Vagina (tissue), 2 donors: ENCODE data around the gene VWA1. TPM values are rescaled to one million over a fixed set of nuclear protein-coding genes. Genes with fewer than 3 reads are reported as not detected.
A peak's percentile ranks its signal among the peaks of the same experiment; 100 is the strongest.

Source experiments
- DNase-seq, 2 donors: peaks; one replicate each; pipeline ENCODE4 v3.0.0-alpha.2; 2017; ENCODE audit errors: extremely low spot score in 2 of 2
- H3K27ac ChIP-seq: fragments of 200-600 bp; sonication (generic); one replicate; pipeline ENCODE4 v1.5.1; 2019
- H3K27me3 ChIP-seq: fragments of 200-600 bp; sonication (generic); one replicate; pipeline ENCODE4 v1.5.1; 2019
- H3K36me3 ChIP-seq, 2 donors: fragments of 200-600 bp; sonication (generic); one replicate each; pipeline ENCODE4 v1.5.1; 2017 to 2019
- H3K4me1 ChIP-seq: fragments of 200-600 bp; sonication (generic); one replicate; pipeline ENCODE4 v1.5.1; 2019
- H3K4me3 ChIP-seq, 2 donors: fragments of 200-600 bp; sonication (generic); 1 replicate in 1 of 2; 2 replicates in 1 of 2; pipeline ENCODE4 v1.5.1; 2016 to 2019
- H3K9me3 ChIP-seq: fragments of 200-600 bp; sonication (generic); one replicate; pipeline ENCODE4 v1.5.1; 2019
- CTCF ChIP-seq, 3 experiments: fragments of 450-650 bp in 2 of 3; fragments of 200-600 bp in 1 of 3; sonication (generic) in 1 of 3; IDR thresholded peaks; one replicate each; pipeline ENCODE4 v1.5.1; 2017 to 2019; ENCODE audit warnings: antibody characterized with exemption in 3 of 3, mild to moderate bottlenecking in 2 of 3, moderate library complexity in 2 of 3
- POLR2A ChIP-seq, 2 donors: fragments of 450-650 bp; IDR thresholded peaks; one replicate each; pipeline ENCODE4 v1.6.1; 2017; ENCODE audit warnings: antibody characterized with exemption in 2 of 2, mild to moderate bottlenecking in 2 of 2, moderate library complexity in 2 of 2
- POLR2AphosphoS5 ChIP-seq, 2 donors: sonication (generic); formaldehyde crosslinking; IDR thresholded peaks; one replicate each; pipeline ENCODE4 v1.9.0; 2017; ENCODE audit warnings: antibody characterized with exemption in 2 of 2, mild to moderate bottlenecking in 2 of 2, low read depth in 1 of 2; ENCODE audit not compliant: insufficient read depth in 1 of 2
- intact Hi-C: fragments of 100-400 bp; cut with DNase I; formaldehyde crosslinking; loops from one replicate; pipeline ENCODE4 v1.15.1; 2023
- total RNA-seq: library from RNA; depleted of rRNA; stranded (reverse); fragments of >200 nt; gene quantifications from one replicate; pipeline ENCODE4 v1.2.3, GENCODE V29; 2016

The VWA1 gene
- total RNA-seq, 1 donor from 2014 or later: 35.8 TPM

- Histone ChIP-seq H3K27ac (no peak overlapping the region), H3K4me1 (peaks cover 53% of the 10 kb centered on the region), H3K27me3 (no peaks in the 10 kb centered on the region), H3K4me3 (no peak overlapping the region), H3K9me3 (no peaks in the 10 kb centered on the region), H3K36me3 (no peaks in the 10 kb centered on the region)
- no peak for TF ChIP-seq POLR2AphosphoS5 (IDR thresholded peaks at IDR 0.05; ENCODE audit: insufficient read depth in 1 of 2, low read depth in 1 of 2)
- TF ChIP-seq CTCF (IDR thresholded peaks at IDR 0.05): no peak
- TF ChIP-seq POLR2A (IDR thresholded peaks at IDR 0.05): no peak
- no peak for DNase-seq
- intact Hi-C loops: no loop called here
These were observed 3.3 kb downstream of the VWA1 start for GRCh38 chr1:1438531-1439381.

GRCh38 chr1:1439546-1440261, 4.2 kb downstream of the VWA1 start:
- TF ChIP-seq POLR2AphosphoS5 (IDR thresholded peaks at IDR 0.05; ENCODE audit: insufficient read depth in 1 of 2, low read depth in 1 of 2) (no peak), POLR2A (IDR thresholded peaks at IDR 0.05) (no peak), CTCF (IDR thresholded peaks at IDR 0.05) (no peak)
- DNase-seq: no peak
- no peaks in the 10 kb centered on the region for H3K9me3 ChIP-seq
- H3K27ac ChIP-seq: no peak overlapping the region
- no peaks in the 10 kb centered on the region for H3K36me3 ChIP-seq
- H3K4me3 ChIP-seq: no peak overlapping the region
- H3K4me1 ChIP-seq: peaks cover 43% of the 10 kb centered on the region
- intact Hi-C loops: no loop called here
- H3K27me3 ChIP-seq: no peaks in the 10 kb centered on the region

- Histone ChIP-seq H3K4me1 (peaks cover 37% of the 10 kb centered on the region), H3K9me3 (no peaks in the 10 kb centered on the region), H3K27me3 (no peaks in the 10 kb centered on the region), H3K27ac (no peak overlapping the region), H3K4me3 (no peak overlapping the region), H3K36me3 (no peaks in the 10 kb centered on the region)
- TF ChIP-seq CTCF (IDR thresholded peaks at IDR 0.05): no peak
- no peak for TF ChIP-seq POLR2A (IDR thresholded peaks at IDR 0.05)
- TF ChIP-seq POLR2AphosphoS5 (IDR thresholded peaks at IDR 0.05; ENCODE audit: insufficient read depth in 1 of 2, low read depth in 1 of 2): no peak
- intact Hi-C loops: no loop called here
- no peak for DNase-seq
These were observed 4.9 kb downstream of the VWA1 start for GRCh38 chr1:1440262-1441001.

- no peak for TF ChIP-seq POLR2A (IDR thresholded peaks at IDR 0.05)
- TF ChIP-seq CTCF (IDR thresholded peaks at IDR 0.05): peak; percentile 74 to 80 (median 80)
- Histone ChIP-seq H3K4me3 (no peak overlapping the region), H3K27ac (no peak overlapping the region), H3K4me1 (peaks cover 32% of the 10 kb centered on the region), H3K9me3 (no peaks in the 10 kb centered on the region), H3K27me3 (no peaks in the 10 kb centered on the region), H3K36me3 (no peaks in the 10 kb centered on the region)
- no peak for DNase-seq
- intact Hi-C loops: no loop called here
These were observed 5.8 kb downstream of the VWA1 start for GRCh38 chr1:1441002-1441888.
